T-helper 1 cell (primary cell): ENCODE measurements around the gene TNIK.
A peak's percentile ranks its signal among the peaks of the same experiment; 100 is the strongest.

Source experiments
- DNase-seq, 5 donors: peaks; one replicate each; pipeline ENCODE4 v3.0.0-alpha.2; 2012 to 2020

TNIK gene

GRCh38 chr3:171416666-171417065, 43.5 kb downstream of the TNIK start:
- no peak for DNase-seq

GRCh38 chr3:171416061-171416460, 44.1 kb downstream of the TNIK start:
- no peak for DNase-seq

- DNase-seq: no peak
Observed at GRCh38 chr3:171415070-171415469, 45.1 kb downstream of the TNIK start.

- DNase-seq: no peak
Observed at GRCh38 chr3:171412473-171412872, 47.7 kb downstream of the TNIK start.

- DNase-seq: no peak
Observed at GRCh38 chr3:171412054-171412453, 48.2 kb downstream of the TNIK start.

- no peak for DNase-seq
Observed at GRCh38 chr3:171410186-171410585, 50.0 kb downstream of the TNIK start.

GRCh38 chr3:171407759-171408158, 52.4 kb downstream of the TNIK start:
- peak in 1 of 5 donors; percentile 11 for DNase-seq

GRCh38 chr3:171404376-171404967, 55.7 kb downstream of the TNIK start:
- DNase-seq: no peak

- no peak for DNase-seq
Observed at GRCh38 chr3:171402281-171402680, 57.9 kb downstream of the TNIK start.

- no peak for DNase-seq
Observed at GRCh38 chr3:171401432-171401831, 58.8 kb downstream of the TNIK start.

GRCh38 chr3:171399842-171400241, 60.4 kb downstream of the TNIK start:
- DNase-seq: no peak

- DNase-seq: no peak
Observed at GRCh38 chr3:171398343-171398742, 61.9 kb downstream of the TNIK start.

- DNase-seq: no peak
Observed at GRCh38 chr3:171397089-171397488, 63.1 kb downstream of the TNIK start.

GRCh38 chr3:171396048-171396447, 64.2 kb downstream of the TNIK start:
- no peak for DNase-seq

- DNase-seq: no peak
Observed at GRCh38 chr3:171393032-171393744, 67.0 kb downstream of the TNIK start.

GRCh38 chr3:171391432-171391831, 68.8 kb downstream of the TNIK start:
- no peak for DNase-seq

- no peak for DNase-seq
Observed at GRCh38 chr3:171390051-171390941, 69.9 kb downstream of the TNIK start.

GRCh38 chr3:171389491-171389890, 70.7 kb downstream of the TNIK start:
- no peak for DNase-seq

- no peak for DNase-seq
Observed at GRCh38 chr3:171388527-171388926, 71.7 kb downstream of the TNIK start.

- no peak for DNase-seq
Observed at GRCh38 chr3:171387062-171387461, 73.1 kb downstream of the TNIK start.

GRCh38 chr3:171385086-171385485, 75.1 kb downstream of the TNIK start:
- DNase-seq: no peak

GRCh38 chr3:171384101-171384891, 75.9 kb downstream of the TNIK start:
- no peak for DNase-seq
